ENCODE data around the gene SH3BP4.

DNA sequence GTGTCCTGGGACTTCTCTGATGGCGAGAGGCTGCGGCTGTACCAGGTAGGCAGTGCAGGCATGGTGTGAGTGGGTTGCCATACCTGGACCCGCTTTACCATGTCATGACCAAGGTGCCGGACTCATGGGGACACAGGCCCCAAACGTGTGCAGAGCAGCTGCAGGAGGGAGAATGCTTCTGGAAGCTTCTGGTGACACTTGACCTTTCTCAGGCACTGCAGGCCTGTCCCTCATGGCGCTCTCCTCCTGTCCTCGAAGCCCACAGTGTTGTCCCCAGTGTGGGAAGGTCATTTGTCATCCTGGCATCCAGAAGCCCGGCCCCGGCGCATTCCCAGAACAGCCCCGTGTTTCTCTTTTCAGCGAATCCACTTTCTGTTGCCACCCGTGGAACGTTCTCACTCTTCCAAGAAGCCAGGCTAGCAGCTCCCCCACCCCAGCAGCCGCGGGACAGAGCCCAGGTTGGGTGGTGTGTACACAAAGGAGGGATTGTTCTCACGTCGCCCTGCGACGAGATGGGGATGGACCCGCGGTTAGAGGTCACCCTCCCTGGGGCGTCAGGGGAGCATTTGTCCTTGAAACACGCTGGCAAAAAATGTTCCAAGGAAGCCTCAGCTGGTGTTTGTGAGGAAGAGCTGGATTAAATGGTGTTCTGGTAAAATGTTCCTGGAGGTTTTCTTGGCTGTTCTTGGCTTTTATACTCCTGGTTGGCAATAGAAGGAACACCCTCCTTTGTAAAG is 43.7 kb downstream of the SH3BP4 start:
- TF ChIP-seq, protein P1, sequence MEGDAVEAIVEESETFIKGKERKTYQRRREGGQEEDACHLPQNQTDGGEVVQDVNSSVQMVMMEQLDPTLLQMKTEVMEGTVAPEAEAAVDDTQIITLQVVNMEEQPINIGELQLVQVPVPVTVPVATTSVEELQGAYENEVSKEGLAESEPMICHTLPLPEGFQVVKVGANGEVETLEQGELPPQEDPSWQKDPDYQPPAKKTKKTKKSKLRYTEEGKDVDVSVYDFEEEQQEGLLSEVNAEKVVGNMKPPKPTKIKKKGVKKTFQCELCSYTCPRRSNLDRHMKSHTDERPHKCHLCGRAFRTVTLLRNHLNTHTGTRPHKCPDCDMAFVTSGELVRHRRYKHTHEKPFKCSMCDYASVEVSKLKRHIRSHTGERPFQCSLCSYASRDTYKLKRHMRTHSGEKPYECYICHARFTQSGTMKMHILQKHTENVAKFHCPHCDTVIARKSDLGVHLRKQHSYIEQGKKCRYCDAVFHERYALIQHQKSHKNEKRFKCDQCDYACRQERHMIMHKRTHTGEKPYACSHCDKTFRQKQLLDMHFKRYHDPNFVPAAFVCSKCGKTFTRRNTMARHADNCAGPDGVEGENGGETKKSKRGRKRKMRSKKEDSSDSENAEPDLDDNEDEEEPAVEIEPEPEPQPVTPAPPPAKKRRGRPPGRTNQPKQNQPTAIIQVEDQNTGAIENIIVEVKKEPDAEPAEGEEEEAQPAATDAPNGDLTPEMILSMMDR (IDR thresholded peaks at IDR 0.05) = no peak
- no peak for TF ChIP-seq POLR2A (IDR thresholded peaks at IDR 0.05)

All from esophagus squamous epithelium (tissue), 4 donors.